ENCODE results near the gene ASCL2.
A peak's percentile ranks its signal among the peaks of the same experiment; 100 is the strongest.

Gene ASCL2

GRCh38 chr11:2308713-2309112 lies 38.3 kb upstream of the ASCL2 start:
- DNase-seq = no peak

- DNase-seq = no peak
Observed at GRCh38 chr11:2307501-2308331, 37.3 kb upstream of the ASCL2 start.

- no peak for DNase-seq
Observed at GRCh38 chr11:2306877-2307500, 36.6 kb upstream of the ASCL2 start.

GRCh38 chr11:2306452-2306823 lies 36.0 kb upstream of the ASCL2 start:
- no peak for DNase-seq

GRCh38 chr11:2305788-2306451 lies 35.5 kb upstream of the ASCL2 start:
- no peak for DNase-seq

GRCh38 chr11:2305140-2305778 lies 34.9 kb upstream of the ASCL2 start:
- DNase-seq = peak; percentile 71

GRCh38 chr11:2304506-2305139 lies 34.2 kb upstream of the ASCL2 start:
- no peak for DNase-seq

- DNase-seq = no peak
Observed at GRCh38 chr11:2303627-2304505, 33.5 kb upstream of the ASCL2 start.

GRCh38 chr11:2302896-2303626 lies 32.7 kb upstream of the ASCL2 start:
- DNase-seq = no peak

GRCh38 chr11:2302306-2302895 lies 32.0 kb upstream of the ASCL2 start:
- no peak for DNase-seq

GRCh38 chr11:2301631-2302305 lies 31.4 kb upstream of the ASCL2 start, which contains the start of the genes C11orf21 and TSPAN32:
Gene C11orf21 (minus strand): TSS chr11:2301918. CDS start chr11:2301808, 110 bp downstream.
Gene TSPAN32 (plus strand): TSS chr11:2302013. CDS start chr11:2302150, 137 bp downstream.
- no peak for DNase-seq

GRCh38 chr11:2300936-2301630 lies 30.7 kb upstream of the ASCL2 start:
- DNase-seq = no peak

- DNase-seq = no peak
Observed at GRCh38 chr11:2300290-2300935, 30.0 kb upstream of the ASCL2 start.

GRCh38 chr11:2299773-2300172 lies 29.4 kb upstream of the ASCL2 start:
- DNase-seq = no peak

GRCh38 chr11:2298795-2299761 lies 28.7 kb upstream of the ASCL2 start:
- DNase-seq = peak; percentile 7

GRCh38 chr11:2298131-2298794 lies 27.9 kb upstream of the ASCL2 start:
- DNase-seq = no peak

GRCh38 chr11:2297623-2298030 lies 27.2 kb upstream of the ASCL2 start:
- DNase-seq = no peak

Measured in NCI-H1105 (cell line).